Body of pancreas (tissue), 4 donors: Measurements from ENCODE around the gene BLID. TPM values are rescaled to one million over a fixed set of nuclear protein-coding genes. Genes with fewer than 3 reads are reported as not detected.

Experiments used
- ATAC-seq: fragments of 150-250 bp; one replicate; pipeline ENCODE4 v1.9.1; 2016
- DNase-seq, 4 donors: peaks; one replicate each; pipeline ENCODE4 v3.0.0-alpha.2; 2019
- H3K27ac ChIP-seq, 4 donors: fragments of 200-600 bp; sonication (generic); 1 replicate in 3 of 4; 2 replicates in 1 of 4; pipeline versions ENCODE4 v1.5.1 to v1.6.1; 2016 to 2019; ENCODE audit warnings: mild to moderate bottlenecking in 1 of 4, mixed read lengths in 1 of 4, moderate library complexity in 1 of 4
- H3K27me3 ChIP-seq, 2 donors: fragments of 200-600 bp; sonication (generic); one replicate each; pipeline ENCODE4 v1.6.0; 2016; ENCODE audit warnings: mild to moderate bottlenecking in 1 of 2
- H3K36me3 ChIP-seq, 2 donors: fragments of 200-600 bp; sonication (generic); replicated peaks in 1 of 2; 2 replicates each; pipeline ENCODE4 v1.5.1; 2016; ENCODE audit warnings: low read depth in 2 of 2; ENCODE audit not compliant: insufficient read depth in 1 of 2
- H3K4me1 ChIP-seq: fragments of 200-600 bp; sonication (generic); one replicate; pipeline ENCODE4 v1.6.0; 2016
- H3K4me3 ChIP-seq, 2 donors: fragments of 200-600 bp; sonication (generic); 1 replicate in 1 of 2; 2 replicates in 1 of 2; pipeline ENCODE4 v1.5.1; 2016 to 2019
- H3K9me3 ChIP-seq, 3 donors: fragments of 200-600 bp; sonication (generic); 1 replicate in 2 of 3; 2 replicates in 1 of 3; pipeline ENCODE4 v1.5.1; 2016
- CTCF ChIP-seq, 7 experiments: fragments of 450-650 bp in 4 of 7; fragments of 200-600 bp in 3 of 7; sonication (generic) in 3 of 7; IDR thresholded peaks; one replicate each; pipeline ENCODE4 v1.5.1; 2016 to 2019; ENCODE audit warnings: antibody characterized with exemption in 7 of 7
- POLR2A ChIP-seq, 3 donors: fragments of 450-650 bp; IDR thresholded peaks; one replicate each; pipeline ENCODE4 v1.6.1; 2016; ENCODE audit warnings: antibody characterized with exemption in 3 of 3, mild to moderate bottlenecking in 2 of 3
- WGBS, 2 donors: methylation state at CpG; one replicate each; pipeline ENCODE4 v1.1.5; 2017; 5-methylcytosine and 5-hydroxymethylcytosine counted together
- intact Hi-C: fragments of 100-400 bp; cut with DNase I; formaldehyde crosslinking; loops from one replicate; pipeline ENCODE4 v1.15.1; 2023
- total RNA-seq, 2 donors: library from RNA; depleted of rRNA; stranded (reverse); fragments of >200 nt; gene quantifications; one replicate each; pipeline ENCODE4 v1.1.0, GENCODE V29; 2016

The BLID gene
- total RNA-seq, 2 donors from 2014 or later, result not detected

- no peak for TF ChIP-seq POLR2A (IDR thresholded peaks at IDR 0.05)
- no peak for TF ChIP-seq CTCF (IDR thresholded peaks at IDR 0.05)
- no peaks in the 10 kb centered on the region for H3K27me3 ChIP-seq
- H3K4me1 ChIP-seq, result no peaks in the 10 kb centered on the region
- H3K27ac ChIP-seq, result no peak overlapping the region
- no peak overlapping the region for H3K4me3 ChIP-seq
- intact Hi-C loops, result no loop called here
- DNase-seq (no peak), ATAC-seq (no peak)
- no peaks in the 10 kb centered on the region for H3K9me3 ChIP-seq
- no peaks in the 10 kb centered on the region for H3K36me3 ChIP-seq
- 71 to 75% methylated on average over 4 of the region's 4 CpGs for WGBS, 2 donors
These were observed 21.2 kb downstream of the BLID start for GRCh38 chr11:122094836-122095235.

- TF ChIP-seq POLR2A (IDR thresholded peaks at IDR 0.05) (no peak), CTCF (IDR thresholded peaks at IDR 0.05) (no peak)
- WGBS, 2 donors, result 66 to 69% methylated on average over 5 of the region's 5 CpGs
- DNase-seq, result no peak
- no peaks in the 10 kb centered on the region for H3K27me3 ChIP-seq
- no peak for ATAC-seq
- intact Hi-C loops, result no loop called here
- H3K36me3 ChIP-seq, result no peaks in the 10 kb centered on the region
- H3K27ac ChIP-seq, result no peak overlapping the region
- no peak overlapping the region for H3K4me3 ChIP-seq
- H3K4me1 ChIP-seq, result no peaks in the 10 kb centered on the region
- H3K9me3 ChIP-seq, result no peaks in the 10 kb centered on the region
These were observed 22.2 kb downstream of the BLID start for GRCh38 chr11:122093731-122094275.

GRCh38 chr11:122091835-122092234, 24.2 kb downstream of the BLID start:
- no peaks in the 10 kb centered on the region for H3K36me3 ChIP-seq
- TF ChIP-seq POLR2A (IDR thresholded peaks at IDR 0.05), result no peak
- TF ChIP-seq CTCF (IDR thresholded peaks at IDR 0.05), result no peak
- no peaks in the 10 kb centered on the region for H3K9me3 ChIP-seq
- ATAC-seq, result no peak
- 81 to 89% methylated on average over 1 of the region's 1 CpG for WGBS, 2 donors
- no peak overlapping the region for H3K4me3 ChIP-seq
- no peaks in the 10 kb centered on the region for H3K27me3 ChIP-seq
- intact Hi-C loops, result no loop called here
- no peak for DNase-seq
- H3K4me1 ChIP-seq, result no peaks in the 10 kb centered on the region
- no peak overlapping the region for H3K27ac ChIP-seq

- no peaks in the 10 kb centered on the region for H3K27me3 ChIP-seq
- TF ChIP-seq POLR2A (IDR thresholded peaks at IDR 0.05), result no peak
- no peak for TF ChIP-seq CTCF (IDR thresholded peaks at IDR 0.05)
- H3K36me3 ChIP-seq, result no peaks in the 10 kb centered on the region
- 34 to 58% methylated on average over 1 of the region's 1 CpG for WGBS, 2 donors
- no peak overlapping the region for H3K27ac ChIP-seq
- H3K9me3 ChIP-seq, result no peaks in the 10 kb centered on the region
- H3K4me1 ChIP-seq, result no peaks in the 10 kb centered on the region
- DNase-seq (no peak), ATAC-seq (no peak)
- intact Hi-C loops, result no loop called here
- no peak overlapping the region for H3K4me3 ChIP-seq
These were observed 26.9 kb downstream of the BLID start for GRCh38 chr11:122089111-122089510.

GRCh38 chr11:122085712-122086111, 30.3 kb downstream of the BLID start:
- no peak overlapping the region for H3K27ac ChIP-seq
- WGBS, 2 donors, result 46 to 51% methylated on average over 3 of the region's 3 CpGs

More at GRCh38 chr11:122085712-122086111, 30.3 kb downstream of the BLID start:
- Histone ChIP-seq H3K4me1 (no peaks in the 10 kb centered on the region), H3K4me3 (no peak overlapping the region), H3K27me3 (no peaks in the 10 kb centered on the region), H3K9me3 (no peaks in the 10 kb centered on the region), H3K36me3 (no peaks in the 10 kb centered on the region)
- intact Hi-C loops, result no loop called here
- TF ChIP-seq CTCF (IDR thresholded peaks at IDR 0.05) (no peak), POLR2A (IDR thresholded peaks at IDR 0.05) (no peak)
- ATAC-seq (no peak), DNase-seq (no peak)
